IMR-90 (cell line): Measurements from ENCODE around the gene CHST10.

ENCODE experiments used
- BHLHE40 ChIP-seq: fragments of 150-350 bp; IDR thresholded peaks from 2 replicates; pipeline ENCODE4 v1.6.1; 2016; ENCODE audit warnings: mild to moderate bottlenecking, low read depth, low read length
- CEBPB ChIP-seq: IDR thresholded peaks from 2 replicates; pipeline ENCODE4 v1.6.1; 2012; ENCODE audit warnings: low read depth, low read length, improper control_type of control experiment
- MAFK ChIP-seq: IDR thresholded peaks from 2 replicates; pipeline ENCODE4 v1.6.1; 2012; ENCODE audit warnings: low read depth, low read length, improper control_type of control experiment
- MAZ ChIP-seq: IDR thresholded peaks from 2 replicates; pipeline ENCODE4 v1.6.1; 2012; ENCODE audit warnings: low read depth, mild to moderate bottlenecking, low read length, improper control_type of control experiment, moderate library complexity, borderline replicate concordance
- MXI1 ChIP-seq: IDR thresholded peaks from 2 replicates; pipeline ENCODE4 v1.6.1; 2012; ENCODE audit warnings: low read depth, mild to moderate bottlenecking, low read length, moderate library complexity, borderline replicate concordance
- NFE2L2 ChIP-seq: fragments of 150-350 bp; IDR thresholded peaks from 2 replicates; pipeline ENCODE4 v1.6.1; 2016; ENCODE audit warnings: low read depth, mild to moderate bottlenecking, low read length
- POLR2A ChIP-seq: IDR thresholded peaks from 2 replicates; pipeline ENCODE4 v1.6.1; 2012; ENCODE audit warnings: mild to moderate bottlenecking, low read depth, low read length
- RAD21 ChIP-seq: IDR thresholded peaks from 2 replicates; pipeline ENCODE4 v1.6.1; 2012; ENCODE audit warnings: low read length, improper control_type of control experiment
- SMC3 ChIP-seq: fragments of 150-350 bp; IDR thresholded peaks from 2 replicates; pipeline ENCODE4 v1.6.1; 2016; ENCODE audit warnings: low read depth, mild to moderate bottlenecking, antibody characterized with exemption, low read length, moderate library complexity
- TF ChIP-seq, protein P1 (sequence below): conservative IDR thresholded peaks from 2 replicates; pipeline ENCODE4 v1.5.1; 2012; ENCODE audit warnings: mild to moderate bottlenecking, low read depth, low read length, improper control_type of control experiment
- TF ChIP-seq, protein P2 (sequence below): fragments of 150-350 bp; IDR thresholded peaks from 2 replicates; pipeline ENCODE4 v1.6.1; 2017; ENCODE audit warnings: mild to moderate bottlenecking, antibody characterized with exemption, low read length, low read depth

DNA sequence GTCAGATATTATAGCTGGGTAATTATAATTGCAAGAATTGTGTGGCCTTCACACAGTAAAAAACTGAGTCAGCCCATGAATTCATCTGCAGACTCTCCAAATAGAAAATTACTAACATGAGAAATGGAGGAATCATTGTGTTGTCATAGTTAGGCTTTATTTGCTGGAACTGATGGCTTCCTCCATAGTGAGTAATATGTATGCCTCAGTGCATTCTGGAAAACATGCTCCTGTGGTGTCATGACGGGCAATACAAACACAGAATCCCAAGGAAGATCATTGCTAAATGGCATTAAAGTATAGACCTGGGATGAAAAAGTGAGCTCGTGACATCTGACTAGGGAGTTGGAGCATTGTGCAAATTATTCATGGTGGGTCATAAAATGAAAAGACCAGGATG, 29.2 kb upstream of the CHST10 start:
- TF ChIP-seq, protein P1, sequence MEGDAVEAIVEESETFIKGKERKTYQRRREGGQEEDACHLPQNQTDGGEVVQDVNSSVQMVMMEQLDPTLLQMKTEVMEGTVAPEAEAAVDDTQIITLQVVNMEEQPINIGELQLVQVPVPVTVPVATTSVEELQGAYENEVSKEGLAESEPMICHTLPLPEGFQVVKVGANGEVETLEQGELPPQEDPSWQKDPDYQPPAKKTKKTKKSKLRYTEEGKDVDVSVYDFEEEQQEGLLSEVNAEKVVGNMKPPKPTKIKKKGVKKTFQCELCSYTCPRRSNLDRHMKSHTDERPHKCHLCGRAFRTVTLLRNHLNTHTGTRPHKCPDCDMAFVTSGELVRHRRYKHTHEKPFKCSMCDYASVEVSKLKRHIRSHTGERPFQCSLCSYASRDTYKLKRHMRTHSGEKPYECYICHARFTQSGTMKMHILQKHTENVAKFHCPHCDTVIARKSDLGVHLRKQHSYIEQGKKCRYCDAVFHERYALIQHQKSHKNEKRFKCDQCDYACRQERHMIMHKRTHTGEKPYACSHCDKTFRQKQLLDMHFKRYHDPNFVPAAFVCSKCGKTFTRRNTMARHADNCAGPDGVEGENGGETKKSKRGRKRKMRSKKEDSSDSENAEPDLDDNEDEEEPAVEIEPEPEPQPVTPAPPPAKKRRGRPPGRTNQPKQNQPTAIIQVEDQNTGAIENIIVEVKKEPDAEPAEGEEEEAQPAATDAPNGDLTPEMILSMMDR: no peak
- TF ChIP-seq CEBPB: no peak
- TF ChIP-seq, protein P2, sequence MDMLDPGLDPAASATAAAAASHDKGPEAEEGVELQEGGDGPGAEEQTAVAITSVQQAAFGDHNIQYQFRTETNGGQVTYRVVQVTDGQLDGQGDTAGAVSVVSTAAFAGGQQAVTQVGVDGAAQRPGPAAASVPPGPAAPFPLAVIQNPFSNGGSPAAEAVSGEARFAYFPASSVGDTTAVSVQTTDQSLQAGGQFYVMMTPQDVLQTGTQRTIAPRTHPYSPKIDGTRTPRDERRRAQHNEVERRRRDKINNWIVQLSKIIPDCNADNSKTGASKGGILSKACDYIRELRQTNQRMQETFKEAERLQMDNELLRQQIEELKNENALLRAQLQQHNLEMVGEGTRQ: no peak
- TF ChIP-seq RAD21: no peak
- no peak for TF ChIP-seq MXI1
- TF ChIP-seq SMC3: no peak
- TF ChIP-seq POLR2A: no peak
- TF ChIP-seq BHLHE40: no peak
- TF ChIP-seq MAZ: no peak
- no peak for TF ChIP-seq MAFK
- TF ChIP-seq NFE2L2: no peak
